ENCODE results near the gene FAM193A.
"Not testable (repeated sequence)": the region's sequence is repeated elsewhere in the genome, so short reads cannot be mapped to it uniquely, and the experiment has no call there.

The FAM193A gene

DNA sequence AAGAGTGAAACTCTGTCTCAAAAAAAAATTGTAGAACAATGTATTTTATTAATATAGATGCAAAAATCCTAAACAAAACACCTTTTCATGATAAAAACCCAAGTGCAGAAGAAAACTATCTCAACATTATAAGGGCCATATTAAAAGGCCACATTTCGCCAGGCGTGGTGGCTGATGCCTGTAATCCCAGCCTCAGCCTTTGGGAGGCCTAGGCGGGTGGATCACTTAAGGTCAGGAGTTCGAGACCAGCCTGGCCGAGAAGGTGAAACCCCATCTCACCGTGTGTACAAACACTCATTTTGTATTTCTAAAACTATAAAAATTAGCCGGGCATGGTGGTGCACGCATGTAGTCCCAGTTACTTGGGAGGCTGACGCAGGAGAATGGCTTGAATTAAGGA lies 9.9 kb upstream of the FAM193A start:
- no peaks in the 10 kb centered on the region for H3K36me3 ChIP-seq (ENCODE audit: insufficient read depth, low read depth, low read length)
- H3K4me3 ChIP-seq (ENCODE audit: low read length): no peak overlapping the region
- no peak overlapping the region for H3K9ac ChIP-seq (ENCODE audit: low read depth, low read length)
- no peak overlapping the region for H3K27ac ChIP-seq (ENCODE audit: low read length)
- no peaks in the 10 kb centered on the region for H3K9me3 ChIP-seq (ENCODE audit: insufficient read depth, low read depth, low read length)
- no peaks in the 10 kb centered on the region for H3K27me3 ChIP-seq (ENCODE audit: insufficient read depth, low read length)
- no peaks in the 10 kb centered on the region for H3K4me1 ChIP-seq (ENCODE audit: insufficient read depth, low read length)

DNA sequence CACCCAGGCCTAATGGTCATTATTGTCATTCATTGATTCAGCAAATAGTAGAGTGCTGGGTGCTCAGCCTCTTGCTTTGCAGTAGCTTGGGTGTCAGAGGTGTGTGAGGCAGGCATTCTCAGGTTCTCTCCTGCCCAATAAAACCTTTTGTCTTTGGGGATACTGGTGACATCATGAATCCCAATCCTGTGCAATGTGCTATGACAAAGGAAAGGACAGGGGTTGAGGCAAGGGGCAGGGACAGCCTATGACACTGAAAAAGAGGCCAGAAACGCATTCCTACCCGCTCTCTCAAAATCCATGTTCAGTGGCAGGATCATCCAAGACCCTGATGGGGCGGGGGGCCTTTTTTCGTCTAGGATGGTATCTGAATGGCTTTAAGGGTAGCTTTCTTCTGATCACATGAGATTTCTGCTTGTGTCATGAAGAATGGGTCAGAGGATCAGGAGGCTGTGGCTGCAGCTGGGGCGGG lies 1.5 kb upstream of the FAM193A start:
- H3K9me3 ChIP-seq (ENCODE audit: insufficient read depth, low read depth, low read length): no peaks in the 10 kb centered on the region
- no peaks in the 10 kb centered on the region for H3K27me3 ChIP-seq (ENCODE audit: insufficient read depth, low read length)
- H3K27ac ChIP-seq (ENCODE audit: low read length): no peak overlapping the region
- H3K4me3 ChIP-seq (ENCODE audit: low read length): peak overlapping the region; percentile 89
- H3K4me1 ChIP-seq (ENCODE audit: insufficient read depth, low read length): peaks cover 7% of the 10 kb centered on the region; the same call in 1 of the 2 replicates
- peaks cover 5% of the 10 kb centered on the region; the same call in 1 of the 2 replicates for H3K36me3 ChIP-seq (ENCODE audit: insufficient read depth, low read depth, low read length)
- H3K9ac ChIP-seq (ENCODE audit: low read depth, low read length): peak overlapping the region; percentile 95; the same call in 1 of the 2 replicates

DNA sequence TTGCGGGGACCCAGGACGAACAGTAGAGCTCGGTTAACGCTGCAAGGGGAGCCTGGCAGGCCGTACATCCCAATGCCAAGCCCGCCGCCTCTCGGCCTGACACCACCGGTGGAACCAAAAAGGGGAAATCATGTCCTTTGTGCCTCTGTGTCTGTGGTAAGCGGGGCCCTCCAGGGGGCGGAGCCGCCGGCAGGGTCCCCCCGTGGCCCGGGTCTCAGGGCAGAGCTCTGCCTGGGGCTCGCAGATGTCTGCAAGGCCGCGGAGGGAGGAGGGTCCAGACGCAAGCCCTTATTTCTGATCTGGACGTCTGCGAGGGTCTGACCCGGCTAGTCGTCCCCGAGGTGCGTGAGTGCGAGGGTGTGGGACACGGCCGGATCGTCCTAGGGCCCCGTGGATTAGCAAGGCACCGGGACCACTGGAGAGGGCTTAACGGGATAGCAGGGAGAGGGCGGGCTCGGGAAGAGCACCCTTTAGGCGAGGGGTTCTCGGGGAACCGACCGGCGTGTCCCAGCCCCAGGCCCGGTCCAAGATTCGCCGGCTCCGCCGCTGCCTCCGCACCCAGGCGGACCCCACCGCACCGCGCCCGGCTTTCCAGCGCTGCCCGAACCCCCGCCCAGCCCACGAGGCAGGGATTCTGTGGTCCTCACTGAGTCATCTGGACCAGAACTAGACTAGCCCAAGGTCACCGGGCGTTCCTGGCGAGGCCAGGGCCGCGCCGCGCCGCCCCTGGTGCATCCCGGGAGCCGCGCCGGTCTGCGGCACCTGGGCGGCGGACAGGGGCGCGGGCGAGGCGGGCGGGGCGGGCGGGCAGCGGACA lies 863 bp upstream of the FAM193A start:
- Histone ChIP-seq H3K27me3 (ENCODE audit: insufficient read depth, low read length) (no peaks in the 10 kb centered on the region), H3K9me3 (ENCODE audit: insufficient read depth, low read depth, low read length) (no peaks in the 10 kb centered on the region), H3K9ac (ENCODE audit: low read depth, low read length) (peak overlapping the region; percentile 95), H3K4me1 (ENCODE audit: insufficient read depth, low read length) (peaks cover 7% of the 10 kb centered on the region; the same call in 1 of the 2 replicates), H3K36me3 (ENCODE audit: insufficient read depth, low read depth, low read length) (peaks cover 5% of the 10 kb centered on the region; the same call in 1 of the 2 replicates), H3K4me3 (ENCODE audit: low read length) (peak overlapping the region; percentile 89), H3K27ac (ENCODE audit: low read length) (peak overlapping the region; percentile 87)

DNA sequence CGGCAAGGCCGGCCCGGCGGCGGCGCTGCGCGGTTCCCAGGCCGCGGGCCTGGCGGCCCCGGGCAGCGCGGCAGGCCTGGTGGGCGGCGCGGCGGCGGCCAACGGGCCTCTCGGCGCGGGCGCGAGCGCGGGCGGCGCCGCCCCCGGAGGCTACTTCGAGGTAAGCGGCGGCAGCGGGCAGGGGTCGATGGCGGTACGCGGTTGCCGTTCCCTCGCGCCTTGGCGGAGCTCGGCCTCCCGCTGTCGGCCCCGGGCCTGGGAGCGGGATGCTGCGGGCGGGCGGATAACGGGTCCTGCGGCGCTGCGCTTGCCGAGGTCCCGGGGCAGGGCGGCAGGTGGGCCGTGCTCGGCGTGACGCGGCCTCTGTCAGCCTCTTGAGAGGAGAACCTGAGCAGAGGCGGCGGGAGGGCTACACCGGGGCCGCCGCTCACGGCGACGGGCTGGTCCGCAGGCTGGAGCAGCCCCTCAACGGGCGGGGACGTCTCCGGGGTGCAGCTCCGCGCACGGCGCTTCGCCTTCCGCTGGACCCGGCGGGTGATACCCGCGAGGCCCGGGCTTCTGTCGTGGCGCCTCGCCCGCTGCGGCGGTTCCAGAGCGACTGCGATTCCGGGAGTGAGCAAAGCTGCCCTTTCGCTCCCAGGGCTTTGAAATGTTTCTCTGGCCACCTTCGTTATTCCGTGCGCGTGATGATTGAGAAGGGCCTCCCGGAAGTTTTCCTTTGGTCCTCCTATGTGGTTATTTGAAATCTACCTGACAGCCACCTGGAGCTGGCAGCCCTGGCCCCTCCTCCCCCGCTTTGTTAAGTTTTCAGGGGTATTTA lies 774 bp downstream of the FAM193A start:
- H3K9ac ChIP-seq (ENCODE audit: low read depth, low read length): peak overlapping the region; percentile 37; the same call in 1 of the 2 replicates
- H3K4me3 ChIP-seq (ENCODE audit: low read length): peak overlapping the region; percentile 67
- H3K27ac ChIP-seq (ENCODE audit: low read length): no peak overlapping the region
- H3K4me1 ChIP-seq (ENCODE audit: insufficient read depth, low read length): peaks cover 7% of the 10 kb centered on the region; the same call in 1 of the 2 replicates
- H3K9me3 ChIP-seq (ENCODE audit: insufficient read depth, low read depth, low read length): no peaks in the 10 kb centered on the region
- no peaks in the 10 kb centered on the region for H3K27me3 ChIP-seq (ENCODE audit: insufficient read depth, low read length)
- peaks cover 5% of the 10 kb centered on the region; the same call in 1 of the 2 replicates for H3K36me3 ChIP-seq (ENCODE audit: insufficient read depth, low read depth, low read length)

DNA sequence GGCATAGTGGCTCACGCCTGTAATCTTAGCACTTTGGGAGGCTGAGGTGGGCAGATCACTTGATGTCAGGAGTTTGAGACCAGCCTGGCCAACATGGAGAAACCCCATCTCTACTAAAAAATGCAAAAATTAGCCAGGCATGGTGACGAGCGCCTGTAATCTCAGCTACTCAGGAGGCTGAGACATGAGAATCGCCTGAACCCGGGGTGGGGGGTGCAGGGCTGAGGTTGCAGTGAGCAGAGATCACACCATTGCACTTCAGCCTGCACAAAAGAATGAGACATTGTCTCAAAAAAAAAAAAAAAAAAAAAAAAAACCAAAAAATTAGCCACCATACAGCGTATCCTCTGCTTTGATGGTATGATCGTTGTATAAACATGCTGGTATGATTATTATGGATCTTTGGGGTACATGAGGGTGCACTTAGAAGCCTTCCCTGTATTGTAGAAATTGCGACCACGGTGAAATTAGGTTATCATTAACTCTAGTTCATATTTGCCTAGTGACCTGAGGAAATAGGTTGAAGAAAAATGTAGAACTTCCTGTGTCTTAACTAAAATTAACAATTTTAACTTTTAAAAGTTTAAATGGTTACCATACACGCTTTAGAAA lies 7.2 kb downstream of the FAM193A start:
- H3K4me3 ChIP-seq (ENCODE audit: low read length); H3K9ac ChIP-seq (ENCODE audit: low read depth, low read length); H3K9me3 ChIP-seq (ENCODE audit: insufficient read depth, low read depth, low read length); H3K27me3 ChIP-seq (ENCODE audit: insufficient read depth, low read length); H3K4me1 ChIP-seq (ENCODE audit: insufficient read depth, low read length); H3K27ac ChIP-seq (ENCODE audit: low read length); H3K36me3 ChIP-seq (ENCODE audit: insufficient read depth, low read depth, low read length): not testable (repeated sequence)

DNA sequence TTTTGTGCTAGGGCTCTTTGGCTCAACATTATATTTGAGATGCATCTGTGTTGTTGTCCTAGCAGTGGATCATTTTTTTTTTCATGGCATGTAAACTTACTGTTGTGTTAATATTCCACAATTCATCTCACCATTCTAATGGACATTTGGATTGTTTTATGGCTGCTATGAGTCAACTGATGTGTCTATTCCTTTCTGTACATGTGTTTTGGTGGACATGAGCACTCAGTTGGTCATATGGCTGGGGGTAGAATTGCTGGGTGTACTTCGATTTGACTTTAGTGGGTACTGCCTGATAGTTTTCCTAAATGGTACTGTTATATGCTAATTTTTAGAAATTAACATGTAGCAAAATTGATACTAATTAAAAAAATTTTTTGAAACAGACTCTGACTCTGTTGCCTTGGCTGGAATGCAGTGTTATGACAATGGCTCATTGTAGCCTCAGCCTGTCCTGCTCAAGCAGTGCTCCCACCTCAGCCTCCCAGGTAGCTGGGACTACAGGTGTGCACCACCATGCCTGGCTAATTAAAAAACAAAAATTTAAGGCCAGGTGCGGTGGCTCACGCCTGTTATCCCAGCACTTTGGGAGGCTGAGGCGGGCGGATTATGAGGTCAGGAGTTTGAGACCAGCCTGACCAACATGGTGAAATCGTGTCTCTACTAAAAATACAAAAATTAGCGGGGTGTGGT lies 9.0 kb downstream of the FAM193A start:
- Histone ChIP-seq H3K4me1 (ENCODE audit: insufficient read depth, low read length) (no peaks in the 10 kb centered on the region), H3K9me3 (ENCODE audit: insufficient read depth, low read depth, low read length) (no peaks in the 10 kb centered on the region), H3K27ac (ENCODE audit: low read length) (no peak overlapping the region), H3K9ac (ENCODE audit: low read depth, low read length) (no peak overlapping the region), H3K27me3 (ENCODE audit: insufficient read depth, low read length) (no peaks in the 10 kb centered on the region), H3K4me3 (ENCODE audit: low read length) (no peak overlapping the region), H3K36me3 (ENCODE audit: insufficient read depth, low read depth, low read length) (no peaks in the 10 kb centered on the region)

DNA sequence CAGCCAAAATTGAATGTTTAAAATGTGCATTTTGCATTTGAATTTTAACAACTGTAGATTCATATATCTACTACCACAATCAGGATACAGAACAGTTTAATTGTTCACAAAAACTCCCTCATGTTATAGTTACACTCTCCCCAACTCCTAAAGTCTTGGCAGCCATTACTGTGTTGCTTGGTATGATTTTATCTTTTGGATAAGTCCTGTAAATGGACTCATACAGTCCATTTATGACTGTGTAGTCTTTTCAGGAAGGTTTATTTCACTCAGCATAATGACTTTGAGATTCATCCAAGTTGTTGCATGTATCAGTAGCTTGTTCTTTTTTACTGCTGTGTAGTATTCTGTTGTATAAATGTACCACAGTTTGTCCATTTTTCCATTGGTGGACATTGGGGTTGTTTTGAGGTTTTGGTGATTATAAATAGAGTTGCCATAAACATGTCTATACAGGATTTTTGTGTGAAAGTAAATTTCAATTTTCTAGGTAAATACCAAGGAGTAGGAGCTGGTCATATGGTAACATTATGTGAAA lies 9.9 kb downstream of the FAM193A start:
- Histone ChIP-seq H3K27me3 (ENCODE audit: insufficient read depth, low read length) (no peaks in the 10 kb centered on the region), H3K27ac (ENCODE audit: low read length) (no peak overlapping the region), H3K4me1 (ENCODE audit: insufficient read depth, low read length) (no peaks in the 10 kb centered on the region), H3K4me3 (ENCODE audit: low read length) (no peak overlapping the region), H3K9ac (ENCODE audit: low read depth, low read length) (no peak overlapping the region), H3K9me3 (ENCODE audit: insufficient read depth, low read depth, low read length) (no peaks in the 10 kb centered on the region), H3K36me3 (ENCODE audit: insufficient read depth, low read depth, low read length) (no peaks in the 10 kb centered on the region)

DNA sequence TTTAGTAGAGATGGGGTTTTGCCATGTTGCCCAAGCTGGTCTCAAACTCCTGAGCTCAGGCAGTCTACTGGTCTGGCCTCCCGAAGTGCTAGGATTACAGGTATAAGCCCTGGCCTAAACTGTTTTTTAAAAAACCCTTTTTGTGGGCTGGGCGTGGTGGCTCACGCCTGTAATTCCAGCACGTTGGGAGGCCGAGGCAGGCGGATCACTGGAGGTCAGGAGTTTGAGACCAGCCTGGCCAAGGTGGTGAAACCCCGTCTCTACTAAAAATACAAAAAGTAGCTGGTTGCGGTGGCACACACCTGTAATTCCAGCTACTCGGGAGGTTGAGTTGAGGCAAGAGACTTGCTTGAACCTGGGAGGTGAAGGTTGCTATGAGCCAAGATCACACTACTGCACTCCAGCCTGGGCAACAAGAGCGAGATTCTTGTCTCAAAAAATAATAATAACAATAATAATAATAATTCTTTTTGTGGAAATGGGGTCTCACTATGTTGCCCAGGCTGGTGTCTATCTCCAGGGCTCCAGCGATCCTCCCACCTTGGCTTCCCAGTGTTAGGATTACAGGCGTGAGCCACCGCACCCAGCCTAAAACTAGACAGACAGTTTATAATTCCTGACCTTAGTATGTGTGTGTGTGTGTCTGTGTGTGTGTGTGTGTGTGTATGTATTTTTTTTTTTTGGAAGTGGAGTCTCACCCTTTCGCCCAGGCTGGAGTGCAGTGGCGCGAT lies 10.7 kb downstream of the FAM193A start:
- not testable (repeated sequence) for H3K27ac ChIP-seq (ENCODE audit: low read length); H3K4me1 ChIP-seq (ENCODE audit: insufficient read depth, low read length); H3K27me3 ChIP-seq (ENCODE audit: insufficient read depth, low read length); H3K9ac ChIP-seq (ENCODE audit: low read depth, low read length); H3K9me3 ChIP-seq (ENCODE audit: insufficient read depth, low read depth, low read length); H3K4me3 ChIP-seq (ENCODE audit: low read length); H3K36me3 ChIP-seq (ENCODE audit: insufficient read depth, low read depth, low read length)

DNA sequence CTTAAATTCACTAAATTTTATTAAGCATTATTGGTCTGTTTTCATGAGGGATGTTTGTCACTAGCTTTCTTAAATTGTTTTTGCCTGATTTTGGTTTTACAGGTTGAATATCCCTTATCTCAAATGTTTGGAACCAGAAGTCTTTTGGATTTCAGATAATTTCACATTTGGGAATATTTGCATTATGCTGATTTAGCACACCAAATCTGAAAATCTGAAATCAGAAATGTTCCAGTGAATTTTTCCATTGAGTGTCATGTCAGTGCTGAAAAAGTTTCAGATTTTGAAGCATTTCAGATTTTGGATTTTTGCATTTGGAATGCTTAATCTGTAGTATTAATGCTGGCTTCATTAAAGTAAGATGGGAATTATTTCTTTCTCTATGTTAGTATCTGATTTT lies 14.7 kb downstream of the FAM193A start:
- no peak overlapping the region for H3K4me3 ChIP-seq (ENCODE audit: low read length)
- no peaks in the 10 kb centered on the region for H3K36me3 ChIP-seq (ENCODE audit: insufficient read depth, low read depth, low read length)
- no peaks in the 10 kb centered on the region for H3K27me3 ChIP-seq (ENCODE audit: insufficient read depth, low read length)
- H3K9me3 ChIP-seq (ENCODE audit: insufficient read depth, low read depth, low read length): no peaks in the 10 kb centered on the region
- H3K9ac ChIP-seq (ENCODE audit: low read depth, low read length): no peak overlapping the region
- no peak overlapping the region for H3K27ac ChIP-seq (ENCODE audit: low read length)
- no peaks in the 10 kb centered on the region for H3K4me1 ChIP-seq (ENCODE audit: insufficient read depth, low read length)

DNA sequence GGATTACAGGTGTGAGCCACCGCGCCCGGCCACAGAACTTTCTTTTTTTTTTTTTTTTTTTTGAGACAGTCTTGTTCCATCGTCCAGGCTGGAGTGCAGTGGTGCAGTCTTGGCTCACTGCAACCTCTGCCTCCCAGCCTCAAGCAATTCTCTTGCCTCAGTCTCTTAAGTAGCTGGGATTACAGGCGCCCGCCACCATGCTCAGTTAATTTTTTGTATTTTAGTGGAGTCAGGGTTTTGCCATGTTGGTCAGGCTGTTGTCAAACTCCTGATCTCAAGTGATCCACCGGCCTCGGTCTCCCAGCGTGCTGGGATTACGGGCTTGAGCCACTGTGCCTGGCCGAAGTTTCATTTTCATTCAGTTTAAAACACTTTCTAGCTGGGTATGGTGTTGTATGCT lies 16.4 kb downstream of the FAM193A start:
- no peak overlapping the region for H3K27ac ChIP-seq (ENCODE audit: low read length)
- no peaks in the 10 kb centered on the region for H3K9me3 ChIP-seq (ENCODE audit: insufficient read depth, low read depth, low read length)
- no peaks in the 10 kb centered on the region for H3K4me1 ChIP-seq (ENCODE audit: insufficient read depth, low read length)
- no peak overlapping the region for H3K4me3 ChIP-seq (ENCODE audit: low read length)
- no peak overlapping the region for H3K9ac ChIP-seq (ENCODE audit: low read depth, low read length)
- H3K36me3 ChIP-seq (ENCODE audit: insufficient read depth, low read depth, low read length): no peaks in the 10 kb centered on the region; the same call in 1 of the 2 replicates
- no peaks in the 10 kb centered on the region for H3K27me3 ChIP-seq (ENCODE audit: insufficient read depth, low read length)

Data from iPS-20b (cell line).